GM21825 (cell line): Measurements from ENCODE around the gene FBXO24.
"Not testable (repeated sequence)": the region's sequence is repeated elsewhere in the genome, so short reads cannot be mapped to it uniquely, and the experiment has no call there.

ENCODE experiments used
- ATAC-seq: cut with Tn5 transposase; IDR thresholded peaks from one replicate; pipeline ENCODE4 v1.9.1; 2021; ENCODE audit warnings: mild to moderate bottlenecking, moderate library complexity; ENCODE audit not compliant: unreplicated experiment

FBXO24 gene

GRCh38 chr7:100586266-100587025 lies at the start of gene FBXO24:
Gene FBXO24 (plus strand): TSS chr7:100586328. CDS start chr7:100586626, 298 bp downstream.
- peak; percentile 77 for ATAC-seq

GRCh38 chr7:100536695-100537094 lies 49.4 kb upstream of the FBXO24 start:
- ATAC-seq: not testable (repeated sequence)

GRCh38 chr7:100538348-100538653 lies 47.8 kb upstream of the FBXO24 start:
- no peak for ATAC-seq

- ATAC-seq: peak; percentile 94
Measured at GRCh38 chr7:100538654-100539435, 47.3 kb upstream of the FBXO24 start, which contains the start of gene AGFG2. Gene AGFG2 (plus strand): TSS chr7:100539203. CDS start chr7:100539347, 144 bp downstream.

- ATAC-seq: no peak
Measured at GRCh38 chr7:100539436-100540006, 46.6 kb upstream of the FBXO24 start.

- no peak for ATAC-seq
Measured at GRCh38 chr7:100540073-100540723, 45.9 kb upstream of the FBXO24 start.

- not testable (repeated sequence) for ATAC-seq
Measured at GRCh38 chr7:100541309-100541708, 44.8 kb upstream of the FBXO24 start.

GRCh38 chr7:100543586-100543985 lies 42.5 kb upstream of the FBXO24 start:
- no peak for ATAC-seq

- no peak for ATAC-seq
Measured at GRCh38 chr7:100544386-100544785, 41.7 kb upstream of the FBXO24 start.

GRCh38 chr7:100544967-100545359 lies 41.2 kb upstream of the FBXO24 start:
- no peak for ATAC-seq

- ATAC-seq: peak; percentile 45
Measured at GRCh38 chr7:100545360-100546128, 40.6 kb upstream of the FBXO24 start.

- peak; percentile 32 for ATAC-seq
Measured at GRCh38 chr7:100546129-100546925, 39.8 kb upstream of the FBXO24 start.

GRCh38 chr7:100546926-100547800 lies 39.0 kb upstream of the FBXO24 start:
- ATAC-seq: no peak

- no peak for ATAC-seq
Measured at GRCh38 chr7:100547872-100548271, 38.3 kb upstream of the FBXO24 start.

- ATAC-seq: not testable (repeated sequence)
Measured at GRCh38 chr7:100548446-100548845, 37.7 kb upstream of the FBXO24 start.

- ATAC-seq: no peak
Measured at GRCh38 chr7:100552532-100552931, 33.6 kb upstream of the FBXO24 start.

GRCh38 chr7:100553032-100553431 lies 33.1 kb upstream of the FBXO24 start:
- no peak for ATAC-seq

GRCh38 chr7:100555701-100556100 lies 30.4 kb upstream of the FBXO24 start:
- no peak for ATAC-seq

GRCh38 chr7:100556541-100556940 lies 29.6 kb upstream of the FBXO24 start:
- no peak for ATAC-seq
